ENCODE measurements around the gene PDZD2. TPM values are rescaled to one million over a fixed set of nuclear protein-coding genes. Genes with fewer than 3 reads are reported as not detected.

The PDZD2 gene
- total and polyA plus RNA-seq, 8 donors = under 0.01 to 61.3 (median 5.8) TPM

DNA sequence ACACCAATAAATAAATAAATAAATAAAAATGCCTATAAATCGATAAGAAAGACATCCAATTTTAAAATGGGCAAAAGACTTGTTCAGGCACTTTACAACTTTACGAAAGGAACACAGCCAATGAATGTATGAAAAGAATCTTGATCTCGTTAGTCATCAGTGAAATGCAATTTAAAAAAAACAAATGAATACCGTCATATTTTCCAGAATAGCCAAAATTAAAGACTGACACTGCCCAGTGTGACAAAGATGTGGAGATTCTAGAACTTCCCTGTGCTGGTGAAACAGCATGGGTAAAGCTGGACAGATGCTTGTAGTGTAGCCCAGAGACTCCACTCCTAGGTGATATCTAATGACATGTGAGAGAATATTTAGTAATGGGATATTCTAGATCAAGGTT is 408.1 kb downstream of the PDZD2 start:
- TF ChIP-seq EP300 (IDR thresholded peaks at IDR 0.05) (no peak), POLR2A (IDR thresholded peaks at IDR 0.05) (no peak)
- TF ChIP-seq, protein P1, sequence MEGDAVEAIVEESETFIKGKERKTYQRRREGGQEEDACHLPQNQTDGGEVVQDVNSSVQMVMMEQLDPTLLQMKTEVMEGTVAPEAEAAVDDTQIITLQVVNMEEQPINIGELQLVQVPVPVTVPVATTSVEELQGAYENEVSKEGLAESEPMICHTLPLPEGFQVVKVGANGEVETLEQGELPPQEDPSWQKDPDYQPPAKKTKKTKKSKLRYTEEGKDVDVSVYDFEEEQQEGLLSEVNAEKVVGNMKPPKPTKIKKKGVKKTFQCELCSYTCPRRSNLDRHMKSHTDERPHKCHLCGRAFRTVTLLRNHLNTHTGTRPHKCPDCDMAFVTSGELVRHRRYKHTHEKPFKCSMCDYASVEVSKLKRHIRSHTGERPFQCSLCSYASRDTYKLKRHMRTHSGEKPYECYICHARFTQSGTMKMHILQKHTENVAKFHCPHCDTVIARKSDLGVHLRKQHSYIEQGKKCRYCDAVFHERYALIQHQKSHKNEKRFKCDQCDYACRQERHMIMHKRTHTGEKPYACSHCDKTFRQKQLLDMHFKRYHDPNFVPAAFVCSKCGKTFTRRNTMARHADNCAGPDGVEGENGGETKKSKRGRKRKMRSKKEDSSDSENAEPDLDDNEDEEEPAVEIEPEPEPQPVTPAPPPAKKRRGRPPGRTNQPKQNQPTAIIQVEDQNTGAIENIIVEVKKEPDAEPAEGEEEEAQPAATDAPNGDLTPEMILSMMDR (IDR thresholded peaks at IDR 0.05) = no peak
- DNase-seq = no peak
- WGBS, 5 donors = 85 to 94% (median 92%) methylated on average over 4 of the region's 4 CpGs

DNA sequence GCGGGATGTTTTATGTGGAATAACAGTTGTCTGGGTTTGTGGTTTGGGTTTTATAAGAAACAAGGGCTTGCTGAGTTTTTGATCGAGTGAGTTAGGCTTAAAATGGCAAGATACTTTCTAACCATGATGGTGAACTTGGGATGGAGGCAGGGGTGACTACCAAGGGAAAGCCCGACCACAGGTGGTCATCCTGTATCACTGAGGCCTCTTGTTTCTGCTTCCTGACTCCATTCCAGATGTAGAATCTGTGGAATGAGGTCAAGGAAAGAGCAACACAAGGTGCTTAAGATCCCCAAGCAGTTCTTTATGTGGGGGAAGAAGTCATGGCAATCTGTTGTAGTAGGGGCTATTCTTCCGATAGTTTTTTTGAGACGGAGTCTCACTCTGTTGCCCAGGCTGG is 412.9 kb downstream of the PDZD2 start:
- 91 to 97% (median 95%) methylated on average over 5 of the region's 5 CpGs for WGBS, 5 donors

More for the DNA sequence above, 408.1 kb downstream of the PDZD2 start:
- intact Hi-C loops (cut with DNase I; ENCODE audit: low total_unique reads) = no loop called here
- Histone ChIP-seq H3K27ac (no peak overlapping the region), H3K27me3 (no peaks in the 10 kb centered on the region), H3K36me3 (peaks cover 0 to 10% (median 6%) of the 10 kb centered on the region in 4 donors), H3K4me1 (peaks cover 0 to 12% (median 0%) of the 10 kb centered on the region in 4 donors), H3K9me3 (no peaks in the 10 kb centered on the region), H3K4me3 (no peak overlapping the region)

DNA sequence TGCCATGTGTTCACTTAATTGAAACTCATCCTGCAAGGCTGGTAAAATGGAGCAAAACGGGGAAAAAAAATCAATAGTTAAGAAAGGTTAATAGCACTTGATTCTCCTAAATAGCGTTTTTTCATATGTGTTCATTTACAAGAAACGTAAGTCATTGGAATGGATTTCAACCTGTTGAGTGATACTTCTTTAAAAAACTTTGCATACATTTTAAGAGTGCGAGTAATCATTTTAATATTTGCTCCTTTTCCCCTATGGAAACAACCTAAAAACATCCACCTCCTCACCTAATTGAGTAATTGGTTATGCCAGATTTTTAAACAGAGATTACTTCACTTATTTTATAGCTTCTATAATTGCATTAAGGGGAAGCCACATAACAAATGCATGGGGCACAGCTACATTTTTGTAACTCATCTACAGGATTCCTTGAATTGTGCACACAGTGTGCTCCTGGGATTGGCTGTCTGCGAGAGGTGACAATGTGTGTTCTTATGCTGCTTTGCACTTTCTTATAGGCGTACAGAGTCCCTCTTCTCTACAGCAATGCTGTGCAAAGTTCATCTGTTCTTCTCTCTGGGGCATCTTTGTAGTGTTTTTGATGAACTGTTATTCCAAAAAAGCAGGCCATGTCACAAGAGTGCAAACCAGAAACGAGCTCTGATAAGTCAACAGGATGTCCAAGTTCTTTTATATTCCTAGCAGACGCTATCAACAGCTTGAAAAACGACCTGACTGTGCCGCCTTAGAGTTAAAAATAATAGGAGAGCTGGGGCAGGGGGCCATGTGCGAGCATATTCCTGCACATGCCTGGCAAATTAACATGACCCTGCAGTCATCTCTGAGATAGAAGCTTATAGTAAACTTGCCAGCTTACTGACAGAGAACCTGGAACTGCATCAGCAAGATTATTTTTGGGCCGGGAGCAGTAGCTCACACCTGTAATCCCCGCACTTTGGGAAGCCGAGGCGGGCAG is 417.2 kb downstream of the PDZD2 start:
- peaks cover 0 to 29% (median 16%) of the 10 kb centered on the region in 4 donors for H3K36me3 ChIP-seq
- DNase-seq = no peak
- TF ChIP-seq POLR2AphosphoS5 (IDR thresholded peaks at IDR 0.05) = no peak
- TF ChIP-seq, protein P1 (IDR thresholded peaks at IDR 0.05) = no peak
- no peak for TF ChIP-seq EP300 (IDR thresholded peaks at IDR 0.05)
- TF ChIP-seq POLR2A (IDR thresholded peaks at IDR 0.05) = no peak
- no peak overlapping the region for H3K4me3 ChIP-seq
- no peaks in the 10 kb centered on the region for H3K9me3 ChIP-seq
- no peak overlapping the region for H3K27ac ChIP-seq
- WGBS, 5 donors = 76 to 83% (median 78%) methylated on average over 15 of the region's 15 CpGs
- no peaks in the 10 kb centered on the region for H3K27me3 ChIP-seq
- H3K4me1 ChIP-seq = no peaks in the 10 kb centered on the region
- intact Hi-C loops (cut with DNase I; ENCODE audit: low total_unique reads) = no loop called here

More for the DNA sequence above, 412.9 kb downstream of the PDZD2 start:
- Histone ChIP-seq H3K27me3 (no peaks in the 10 kb centered on the region), H3K4me1 (no peaks in the 10 kb centered on the region), H3K27ac (no peak overlapping the region), H3K4me3 (no peak overlapping the region), H3K36me3 (peaks cover 0 to 33% (median 19%) of the 10 kb centered on the region in 4 donors), H3K9me3 (no peaks in the 10 kb centered on the region)
- intact Hi-C loops (cut with DNase I; ENCODE audit: low total_unique reads) = no loop called here
- DNase-seq = no peak
- TF ChIP-seq POLR2A (IDR thresholded peaks at IDR 0.05) = no peak

DNA sequence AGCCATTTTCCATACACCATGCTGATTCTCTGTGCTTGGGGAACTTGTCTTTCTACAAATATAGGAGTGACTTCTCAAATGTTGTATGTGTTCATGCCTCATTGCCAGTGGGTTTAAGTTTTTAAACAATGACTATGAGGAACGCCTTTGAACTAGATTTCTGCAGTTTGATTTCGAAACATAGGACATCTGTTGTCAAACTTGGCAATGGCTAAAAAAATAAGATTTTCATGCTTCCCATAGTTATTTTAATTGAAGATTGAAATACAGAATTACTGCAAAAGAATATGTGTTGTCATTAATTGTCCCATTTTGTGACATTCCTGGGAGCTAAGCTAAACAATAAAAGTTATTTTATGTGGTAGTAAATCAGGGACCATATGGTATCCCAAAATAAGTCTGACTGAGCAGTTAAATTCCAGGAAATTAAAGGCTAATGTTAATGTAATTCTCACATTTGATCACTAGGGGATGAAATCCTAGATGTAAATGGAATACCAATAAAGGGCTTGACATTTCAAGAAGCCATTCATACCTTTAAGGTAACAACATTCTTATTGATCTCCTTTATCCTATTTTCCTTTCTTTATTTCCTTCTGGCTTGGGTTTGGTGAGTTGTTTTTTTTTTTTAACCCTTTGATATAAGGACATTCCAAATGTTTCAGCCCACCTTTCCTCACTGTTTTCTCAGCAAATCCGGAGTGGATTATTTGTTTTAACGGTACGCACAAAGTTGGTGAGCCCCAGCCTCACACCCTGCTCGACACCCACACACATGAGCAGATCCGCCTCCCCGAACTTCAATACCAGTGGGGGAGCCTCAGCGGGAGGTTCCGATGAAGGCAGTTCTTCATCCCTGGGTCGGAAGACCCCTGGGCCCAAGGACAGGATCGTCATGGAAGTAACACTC is 418.5 kb downstream of the PDZD2 start:
- TF ChIP-seq EP300 (IDR thresholded peaks at IDR 0.05) = no peak
- TF ChIP-seq POLR2A (IDR thresholded peaks at IDR 0.05) = no peak
- TF ChIP-seq, protein P1 (IDR thresholded peaks at IDR 0.05) = no peak
- TF ChIP-seq POLR2AphosphoS5 (IDR thresholded peaks at IDR 0.05) = no peak
- Histone ChIP-seq H3K36me3 (peaks cover 0 to 27% (median 16%) of the 10 kb centered on the region in 4 donors), H3K4me1 (no peaks in the 10 kb centered on the region), H3K27ac (no peak overlapping the region), H3K4me3 (no peak overlapping the region), H3K9me3 (no peaks in the 10 kb centered on the region), H3K27me3 (no peaks in the 10 kb centered on the region)
- no peak for DNase-seq
- WGBS, 5 donors = 87 to 92% (median 89%) methylated on average over 12 of the region's 12 CpGs
- intact Hi-C loops (cut with DNase I; ENCODE audit: low total_unique reads) = no loop called here

Data from stomach (tissue), 9 donors.